Loucy (cell line): ENCODE measurements around the gene XYLB.
"Not testable (repeated sequence)": the region's sequence is repeated elsewhere in the genome, so short reads cannot be mapped to it uniquely, and the experiment has no call there.

ENCODE experiments used
- CTCF ChIP-seq: fragments of 200-600 bp; sonication (generic); conservative IDR thresholded peaks from 2 replicates; pipeline ENCODE4 v1.5.1; 2014; ENCODE audit warnings: mild to moderate bottlenecking, antibody characterized with exemption, low read length
- EZH2phosphoT487 ChIP-seq: fragments of 200-600 bp; IDR thresholded peaks from 2 replicates; pipeline ENCODE4 v1.6.1; 2018; ENCODE audit warnings: antibody characterized with exemption, mild to moderate bottlenecking, moderate library complexity, borderline replicate concordance

DNA sequence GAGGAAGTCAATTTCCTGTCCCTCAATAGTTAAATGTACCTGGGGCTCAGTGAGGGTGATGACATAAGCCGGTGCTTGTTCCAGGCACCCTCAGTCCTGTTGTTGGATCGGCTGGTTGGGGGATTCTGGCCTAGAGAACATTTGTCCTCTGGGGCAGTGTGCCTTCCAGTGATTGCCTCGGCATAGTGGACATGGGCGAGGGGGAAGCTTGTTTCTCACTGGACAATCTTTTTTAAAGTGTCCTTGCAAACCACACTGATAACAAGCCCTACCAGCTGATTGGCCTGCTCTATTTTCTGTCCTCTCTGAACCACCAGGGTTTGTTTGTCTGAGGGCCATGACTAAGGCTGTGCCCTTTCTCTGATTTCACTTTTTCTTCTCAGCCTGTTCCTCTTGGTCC, 96.6 kb downstream of the XYLB start:
- not testable (repeated sequence) for TF ChIP-seq CTCF, EZH2phosphoT487
